ENCODE data around the gene VPS26A.
A peak's percentile ranks its signal among the peaks of the same experiment; 100 is the strongest.

The VPS26A gene

DNA sequence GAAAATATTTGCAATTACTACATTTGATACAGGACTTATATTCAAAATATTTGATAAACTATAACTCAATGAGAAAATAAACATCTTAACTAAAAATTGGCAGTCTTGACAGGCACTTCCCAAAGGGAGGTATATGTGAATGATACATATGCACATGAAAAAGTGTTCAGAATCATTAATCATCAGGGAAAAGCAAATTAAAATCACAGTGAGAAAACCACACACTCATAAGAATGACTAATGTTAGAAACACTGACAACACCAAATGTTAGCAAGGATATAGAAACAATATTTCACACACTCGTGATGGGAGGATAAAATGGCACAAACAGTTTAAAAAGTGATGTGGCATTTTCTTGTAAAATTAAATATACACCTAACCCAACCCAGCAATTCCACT is 4.1 kb upstream of the VPS26A start:
- H3K4me1 ChIP-seq (ENCODE audit: insufficient read depth, low read length), result peaks cover 8% of the 10 kb centered on the region
- peaks cover 9% of the 10 kb centered on the region for H3K79me2 ChIP-seq (ENCODE audit: insufficient read depth, low read length)
- H4K20me1 ChIP-seq (ENCODE audit: insufficient read depth, low read length), result no peaks in the 10 kb centered on the region
- no peak overlapping the region for H3K4me2 ChIP-seq (ENCODE audit: insufficient read depth, low read length)
- no peaks in the 10 kb centered on the region for H3K9me3 ChIP-seq (ENCODE audit: insufficient read depth, low read length, severe bottlenecking)
- H3K4me3 ChIP-seq (ENCODE audit: low read depth in 1 of 2, low read length in 2 of 2), result no peak overlapping the region
- no peak for TF ChIP-seq EZH2 (IDR thresholded peaks at IDR 0.05; ENCODE audit: borderline replicate concordance, low read depth, low read length, severe bottlenecking)
- TF ChIP-seq, protein P1, sequence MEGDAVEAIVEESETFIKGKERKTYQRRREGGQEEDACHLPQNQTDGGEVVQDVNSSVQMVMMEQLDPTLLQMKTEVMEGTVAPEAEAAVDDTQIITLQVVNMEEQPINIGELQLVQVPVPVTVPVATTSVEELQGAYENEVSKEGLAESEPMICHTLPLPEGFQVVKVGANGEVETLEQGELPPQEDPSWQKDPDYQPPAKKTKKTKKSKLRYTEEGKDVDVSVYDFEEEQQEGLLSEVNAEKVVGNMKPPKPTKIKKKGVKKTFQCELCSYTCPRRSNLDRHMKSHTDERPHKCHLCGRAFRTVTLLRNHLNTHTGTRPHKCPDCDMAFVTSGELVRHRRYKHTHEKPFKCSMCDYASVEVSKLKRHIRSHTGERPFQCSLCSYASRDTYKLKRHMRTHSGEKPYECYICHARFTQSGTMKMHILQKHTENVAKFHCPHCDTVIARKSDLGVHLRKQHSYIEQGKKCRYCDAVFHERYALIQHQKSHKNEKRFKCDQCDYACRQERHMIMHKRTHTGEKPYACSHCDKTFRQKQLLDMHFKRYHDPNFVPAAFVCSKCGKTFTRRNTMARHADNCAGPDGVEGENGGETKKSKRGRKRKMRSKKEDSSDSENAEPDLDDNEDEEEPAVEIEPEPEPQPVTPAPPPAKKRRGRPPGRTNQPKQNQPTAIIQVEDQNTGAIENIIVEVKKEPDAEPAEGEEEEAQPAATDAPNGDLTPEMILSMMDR (IDR thresholded peaks at IDR 0.05; ENCODE audit: borderline replicate concordance, extremely low read depth, low read length, poor library complexity, severe bottlenecking), result no peak
- no peak for DNase-seq
- H3K9ac ChIP-seq (ENCODE audit: low read depth, low read length), result no peak overlapping the region
- H3K27ac ChIP-seq (ENCODE audit: low read length), result no peak overlapping the region
- no peak overlapping the region for H2AFZ ChIP-seq (ENCODE audit: low read depth, low read length)
- no peaks in the 10 kb centered on the region; the same call in 1 of the 2 replicates for H3K36me3 ChIP-seq (ENCODE audit: insufficient read depth, low read length)
- ATAC-seq (ENCODE audit: insufficient read depth, low read depth), result no peak
- peaks cover 5% of the 10 kb centered on the region for H3K27me3 ChIP-seq (ENCODE audit: insufficient read depth, low read length, poor library complexity)

DNA sequence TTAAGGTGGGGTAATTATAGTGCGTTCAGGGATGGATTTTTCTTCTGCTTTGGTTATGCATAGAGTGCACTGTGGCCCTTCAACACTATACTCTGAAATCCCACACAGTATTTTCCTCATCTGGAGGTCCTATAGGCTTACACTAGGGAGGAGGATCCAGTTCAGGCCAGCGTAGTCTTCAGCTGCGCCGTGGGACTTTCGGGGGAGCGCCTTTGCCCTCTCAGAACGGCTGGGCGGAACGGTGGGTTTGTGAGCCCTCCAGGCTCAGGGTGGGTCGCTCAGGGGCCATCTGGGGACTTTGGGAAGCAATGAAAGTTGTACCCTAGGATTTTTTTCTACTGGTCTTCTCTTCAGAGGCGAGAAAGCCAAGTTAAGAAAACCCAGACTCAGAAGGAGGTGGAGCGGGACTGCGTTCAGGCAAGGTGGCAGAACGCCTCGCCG is 652 bp upstream of the VPS26A start:
- TF ChIP-seq EZH2 (IDR thresholded peaks at IDR 0.05; ENCODE audit: borderline replicate concordance, low read depth, low read length, severe bottlenecking), result no peak
- TF ChIP-seq, protein P1 (IDR thresholded peaks at IDR 0.05; ENCODE audit: borderline replicate concordance, extremely low read depth, low read length, poor library complexity, severe bottlenecking), result no peak
- no peaks in the 10 kb centered on the region; the same call in 1 of the 2 replicates for H3K36me3 ChIP-seq (ENCODE audit: insufficient read depth, low read length)

GRCh38 chr10:69124563-69125268 is 738 bp downstream of the VPS26A start:
- Histone ChIP-seq H3K4me2 (ENCODE audit: insufficient read depth, low read length) (peak overlapping the region; percentile 78), H3K9ac (ENCODE audit: low read depth, low read length) (peak overlapping the region; percentile 64), H2AFZ (ENCODE audit: low read depth, low read length) (peak overlapping the region; percentile 67), H3K27me3 (ENCODE audit: insufficient read depth, low read length, poor library complexity) (no peaks in the 10 kb centered on the region), H3K9me3 (ENCODE audit: insufficient read depth, low read length, severe bottlenecking) (no peaks in the 10 kb centered on the region), H4K20me1 (ENCODE audit: insufficient read depth, low read length) (peaks cover 8% of the 10 kb centered on the region; the same call in 1 of the 2 replicates), H3K4me3 (ENCODE audit: low read depth in 1 of 2, low read length in 2 of 2) (peak overlapping the region; percentile 59 to 65), H3K4me1 (ENCODE audit: insufficient read depth, low read length) (peaks cover 23% of the 10 kb centered on the region), H3K36me3 (ENCODE audit: insufficient read depth, low read length) (no peaks in the 10 kb centered on the region; the same call in 1 of the 2 replicates), H3K27ac (ENCODE audit: low read length) (peak overlapping the region; percentile 67), H3K79me2 (ENCODE audit: insufficient read depth, low read length) (peaks cover 57% of the 10 kb centered on the region)
- peak; percentile 64 for DNase-seq
- ATAC-seq (ENCODE audit: insufficient read depth, low read depth), result peak; percentile 15; the same call in 2 of the 3 replicates
- TF ChIP-seq EZH2 (IDR thresholded peaks at IDR 0.05; ENCODE audit: borderline replicate concordance, low read depth, low read length, severe bottlenecking), result no peak
- TF ChIP-seq, protein P1 (IDR thresholded peaks at IDR 0.05; ENCODE audit: borderline replicate concordance, extremely low read depth, low read length, poor library complexity, severe bottlenecking), result no peak

More for the DNA sequence above, 652 bp upstream of the VPS26A start:
- Histone ChIP-seq H3K27me3 (ENCODE audit: insufficient read depth, low read length, poor library complexity) (no peaks in the 10 kb centered on the region), H2AFZ (ENCODE audit: low read depth, low read length) (peak overlapping the region; percentile 72), H3K27ac (ENCODE audit: low read length) (peak overlapping the region; percentile 75), H4K20me1 (ENCODE audit: insufficient read depth, low read length) (0 out of 2 replicates have a peak, but pooled peaks cover 3% of the 10 kb centered on the region), H3K4me1 (ENCODE audit: insufficient read depth, low read length) (peaks cover 23% of the 10 kb centered on the region), H3K4me3 (ENCODE audit: low read depth in 1 of 2, low read length in 2 of 2) (peak overlapping the region; percentile 59 to 65; a peak in 3 of 4 replicates), H3K9ac (ENCODE audit: low read depth, low read length) (peak overlapping the region; percentile 64), H3K9me3 (ENCODE audit: insufficient read depth, low read length, severe bottlenecking) (no peaks in the 10 kb centered on the region), H3K4me2 (ENCODE audit: insufficient read depth, low read length) (peak overlapping the region; percentile 88), H3K79me2 (ENCODE audit: insufficient read depth, low read length) (peaks cover 43% of the 10 kb centered on the region)
- DNase-seq (no peak), ATAC-seq (ENCODE audit: insufficient read depth, low read depth) (peak; percentile 64)

Data from DND-41 (cell line).